Stomach (tissue), 9 donors: Measurements from ENCODE around the gene FNDC1. TPM values are rescaled to one million over a fixed set of nuclear protein-coding genes. Genes with fewer than 3 reads are reported as not detected.

ENCODE experiments used
- DNase-seq, 2 donors: peaks; one replicate each; pipeline versions ENCODE4 v3.0.0 to v3.0.0-alpha.2; 2013 to 2019
- H3K27ac ChIP-seq, 5 donors: fragments of 200-600 bp in 4 of 5; sonication (generic) in 4 of 5; one replicate each; pipeline ENCODE4 v1.5.1; 2013 to 2019; ENCODE audit warnings: mild to moderate bottlenecking in 1 of 5, moderate library complexity in 1 of 5
- H3K27me3 ChIP-seq, 3 donors: fragments of 200-600 bp; sonication (generic); one replicate each; pipeline ENCODE4 v1.5.1; 2017 to 2019; ENCODE audit warnings: mixed run types in 1 of 3
- H3K36me3 ChIP-seq, 4 donors: fragments of 200-600 bp; sonication (generic); 1 replicate in 3 of 4; 2 replicates in 1 of 4; pipeline ENCODE4 v1.5.1; 2016 to 2019
- H3K4me1 ChIP-seq, 4 donors: fragments of 200-600 bp; sonication (generic); one replicate each; pipeline ENCODE4 v1.5.1; 2016 to 2019
- H3K4me3 ChIP-seq, 4 donors: fragments of 200-600 bp; sonication (generic) in 3 of 4; one replicate each; pipeline ENCODE4 v1.5.1; 2016 to 2019; ENCODE audit warnings: mild to moderate bottlenecking in 1 of 4
- H3K9me3 ChIP-seq, 4 donors: fragments of 200-600 bp; sonication (generic); one replicate each; pipeline ENCODE4 v1.5.1; 2016 to 2019
- CTCF ChIP-seq, 7 experiments: fragments of 450-650 bp in 4 of 7; fragments of 200-600 bp in 3 of 7; sonication (generic) in 3 of 7; IDR thresholded peaks; one replicate each; pipeline ENCODE4 v1.5.1; 2016 to 2019; ENCODE audit warnings: antibody characterized with exemption in 7 of 7, control low read depth in 2 of 7, mild to moderate bottlenecking in 1 of 7
- EP300 ChIP-seq: sonication (generic); formaldehyde crosslinking; IDR thresholded peaks from one replicate; pipeline ENCODE4 v1.6.1; 2017; ENCODE audit warnings: antibody characterized with exemption
- POLR2A ChIP-seq, 4 donors: fragments of 450-650 bp; IDR thresholded peaks; one replicate each; pipeline ENCODE4 v1.6.1; 2016; ENCODE audit warnings: antibody characterized with exemption in 4 of 4, control low read depth in 2 of 4, mild to moderate bottlenecking in 1 of 4, moderate library complexity in 1 of 4
- POLR2AphosphoS5 ChIP-seq, 3 donors: sonication (generic); formaldehyde crosslinking; IDR thresholded peaks; one replicate each; pipeline ENCODE4 v1.6.1; 2016; ENCODE audit warnings: antibody characterized with exemption in 3 of 3
- WGBS, 5 donors: extraction: QIAGEN DNeasy Blood & Tissue Kit in 3 of 5; methylation state at CpG; one replicate each; pipeline versions ENCODE4 v1.1.5 to v1.1.7; 2013 to 2018; 5-methylcytosine and 5-hydroxymethylcytosine counted together
- intact Hi-C: fragments of 100-400 bp; cut with DNase I; formaldehyde crosslinking; loops from one replicate; pipeline ENCODE4 v1.15.1; 2023; ENCODE audit warnings: low total_unique reads
- polyA plus RNA-seq, 3 donors: library from polyadenylated mRNA; stranded (reverse); fragments of 200-250 nt; gene quantifications; one replicate each; pipeline ENCODE4 v1.2.3, GENCODE V29; 2013
- total RNA-seq, 5 donors: library from RNA; depleted of rRNA; stranded (reverse); fragments of >200 nt; gene quantifications; one replicate each; pipeline versions ENCODE4 v1.1.0 to v1.2.3, GENCODE V29; 2014 to 2016
- donor health status: healthy with polysubstance abuse.
- donor health status: Bipolar disorder and iron deficiency.
- donor health status: healthy.

FNDC1 gene
- total and polyA plus RNA-seq, 8 donors, result 0.06 to 11.0 (median 0.43) TPM; not detected in 3

- no peak overlapping the region for H3K27ac ChIP-seq
- 14 to 27% (median 24%) methylated on average over 1 of the region's 1 CpG for WGBS, 5 donors
- no peaks in the 10 kb centered on the region for H3K27me3 ChIP-seq
- no peaks in the 10 kb centered on the region for H3K36me3 ChIP-seq
- no peaks in the 10 kb centered on the region for H3K4me1 ChIP-seq
- no peaks in the 10 kb centered on the region for H3K9me3 ChIP-seq
- H3K4me3 ChIP-seq, result no peak overlapping the region
- intact Hi-C loops, result no loop called here
- no peak for TF ChIP-seq CTCF (IDR thresholded peaks at IDR 0.05)
- no peak for TF ChIP-seq EP300
- no peak for TF ChIP-seq POLR2AphosphoS5 (IDR thresholded peaks at IDR 0.05)
- no peak for TF ChIP-seq POLR2A (IDR thresholded peaks at IDR 0.05)
- no peak for DNase-seq
These were observed 143.0 kb downstream of the FNDC1 start for GRCh38 chr6:159312206-159312605.

- no peak for DNase-seq
- Histone ChIP-seq H3K36me3 (no peaks in the 10 kb centered on the region), H3K27ac (no peak overlapping the region), H3K4me3 (no peak overlapping the region), H3K9me3 (no peaks in the 10 kb centered on the region), H3K4me1 (no peaks in the 10 kb centered on the region), H3K27me3 (no peaks in the 10 kb centered on the region)
- TF ChIP-seq EP300, result no peak
- no peak for TF ChIP-seq POLR2A (IDR thresholded peaks at IDR 0.05)
- TF ChIP-seq CTCF (IDR thresholded peaks at IDR 0.05), result no peak
- TF ChIP-seq POLR2AphosphoS5 (IDR thresholded peaks at IDR 0.05), result no peak
- WGBS, 5 donors, result 65 to 77% (median 68%) methylated on average over 6 of the region's 6 CpGs
- intact Hi-C loops, result no loop called here
These were observed 143.8 kb downstream of the FNDC1 start for GRCh38 chr6:159313018-159313417.

- 85 to 95% (median 91%) methylated on average over 20 to 26 of the region's 26 CpGs for WGBS, 5 donors
These were observed 146.4 kb downstream of the FNDC1 start for GRCh38 chr6:159315562-159315961.

GRCh38 chr6:159317430-159317829 is 148.2 kb downstream of the FNDC1 start:
- no peak overlapping the region for H3K4me3 ChIP-seq
- intact Hi-C loops, result no loop called here
- no peak overlapping the region for H3K27ac ChIP-seq
- no peaks in the 10 kb centered on the region for H3K9me3 ChIP-seq
- H3K36me3 ChIP-seq, result no peaks in the 10 kb centered on the region
- no peaks in the 10 kb centered on the region for H3K27me3 ChIP-seq
- 73 to 89% (median 85%) methylated on average over 7 of the region's 7 CpGs for WGBS, 5 donors
- DNase-seq, result no peak
- TF ChIP-seq CTCF (IDR thresholded peaks at IDR 0.05), result no peak
- no peak for TF ChIP-seq POLR2AphosphoS5 (IDR thresholded peaks at IDR 0.05)
- no peak for TF ChIP-seq POLR2A (IDR thresholded peaks at IDR 0.05)
- no peak for TF ChIP-seq EP300
- no peaks in the 10 kb centered on the region for H3K4me1 ChIP-seq

More at GRCh38 chr6:159315562-159315961, 146.4 kb downstream of the FNDC1 start:
- intact Hi-C loops, result no loop called here
- TF ChIP-seq EP300, result no peak
- TF ChIP-seq POLR2AphosphoS5 (IDR thresholded peaks at IDR 0.05), result no peak
- no peak for TF ChIP-seq CTCF (IDR thresholded peaks at IDR 0.05)
- TF ChIP-seq POLR2A (IDR thresholded peaks at IDR 0.05), result no peak
- Histone ChIP-seq H3K27me3 (no peaks in the 10 kb centered on the region), H3K36me3 (no peaks in the 10 kb centered on the region), H3K4me3 (no peak overlapping the region), H3K4me1 (no peaks in the 10 kb centered on the region), H3K9me3 (no peaks in the 10 kb centered on the region), H3K27ac (no peak overlapping the region)
- DNase-seq, result no peak
